GM19455 (cell line): ENCODE data around the gene GTF3A.

Experiments used
- ATAC-seq: cut with Tn5 transposase; IDR thresholded peaks from one replicate; pipeline ENCODE4 v1.9.1; 2021; ENCODE audit not compliant: unreplicated experiment

GTF3A gene

DNA sequence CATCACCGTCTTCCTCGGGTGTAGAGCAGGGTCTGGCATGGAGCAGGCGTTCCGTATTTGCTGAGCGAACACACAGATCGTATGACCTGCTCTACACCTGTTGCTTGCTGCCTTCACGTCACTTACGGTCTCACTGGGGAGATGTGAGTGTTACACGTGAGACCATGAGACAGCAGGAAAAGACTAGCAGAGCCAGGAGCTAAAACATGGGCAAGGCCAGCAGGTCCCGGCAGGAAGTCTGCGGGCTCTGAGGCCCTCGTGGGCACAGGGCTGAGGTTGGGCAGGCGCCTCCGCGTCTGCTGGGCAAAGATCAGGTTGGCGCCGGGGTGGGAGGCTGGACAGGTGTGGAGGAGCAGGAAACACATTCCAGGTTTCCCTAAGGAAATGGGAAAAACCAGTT lies 19.7 kb upstream of the GTF3A start:
- no peak for ATAC-seq

DNA sequence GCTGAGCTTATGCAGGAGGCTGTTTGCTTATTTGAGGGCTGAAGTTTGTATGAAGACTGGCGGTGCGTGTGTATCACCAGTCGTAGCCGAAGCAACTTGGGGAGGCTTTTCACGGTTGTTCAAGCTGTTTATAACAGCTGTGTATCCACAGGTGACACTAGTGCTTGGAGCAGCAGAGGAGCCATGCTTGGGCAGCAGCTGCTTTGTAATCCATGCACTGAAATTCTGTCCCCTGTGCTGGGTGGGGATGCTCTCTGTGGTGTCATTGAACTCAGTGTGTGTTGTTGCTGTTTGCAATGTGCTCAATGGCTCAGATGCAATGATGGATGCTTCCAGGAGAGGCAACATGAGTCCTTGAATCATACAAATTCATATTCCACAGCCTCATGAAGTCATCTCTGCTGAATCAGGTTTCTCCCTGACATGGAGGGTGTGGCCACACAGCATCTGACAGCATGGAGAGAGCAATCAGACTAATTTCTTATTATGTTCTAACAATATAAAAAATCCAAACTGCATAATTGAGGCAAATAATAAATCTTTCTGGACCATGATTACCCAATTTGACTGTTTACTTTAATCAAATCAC lies 18.8 kb upstream of the GTF3A start:
- ATAC-seq = no peak

DNA sequence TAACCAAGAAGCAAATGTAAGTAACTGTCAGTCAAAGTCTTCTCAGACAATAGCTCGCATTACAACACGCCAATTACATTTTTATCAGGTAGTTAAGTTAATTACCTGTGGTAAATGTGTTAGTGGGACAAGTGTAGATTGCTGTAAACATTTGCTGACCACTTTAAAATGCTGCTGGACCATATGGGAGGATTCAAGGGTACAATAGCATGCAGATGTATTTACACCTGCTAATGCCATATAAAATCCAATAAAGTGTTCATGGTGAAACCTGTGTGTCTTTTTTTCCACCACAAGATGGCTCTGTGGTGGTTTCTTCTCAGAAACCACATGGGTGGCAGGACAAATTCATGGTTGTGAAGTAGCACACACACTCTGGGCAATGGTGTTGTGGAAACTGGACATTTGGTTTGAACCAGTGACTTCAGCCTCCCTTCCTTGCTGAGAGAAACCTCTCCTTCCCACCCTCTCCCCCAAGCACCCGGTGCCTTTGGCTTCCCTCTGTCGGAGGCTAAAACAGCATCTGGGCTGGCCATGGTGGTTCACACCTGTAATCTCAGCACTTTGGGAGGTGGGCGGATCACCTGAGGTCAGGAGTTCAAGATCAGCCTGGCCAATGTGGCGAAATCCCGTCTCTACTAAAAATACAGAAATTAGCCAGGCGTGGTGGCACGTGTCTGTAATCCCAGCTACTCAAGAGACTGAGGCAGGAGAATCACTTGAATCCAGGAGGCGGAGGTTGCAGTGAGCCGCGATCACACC lies 18.1 kb upstream of the GTF3A start:
- ATAC-seq = no peak

DNA sequence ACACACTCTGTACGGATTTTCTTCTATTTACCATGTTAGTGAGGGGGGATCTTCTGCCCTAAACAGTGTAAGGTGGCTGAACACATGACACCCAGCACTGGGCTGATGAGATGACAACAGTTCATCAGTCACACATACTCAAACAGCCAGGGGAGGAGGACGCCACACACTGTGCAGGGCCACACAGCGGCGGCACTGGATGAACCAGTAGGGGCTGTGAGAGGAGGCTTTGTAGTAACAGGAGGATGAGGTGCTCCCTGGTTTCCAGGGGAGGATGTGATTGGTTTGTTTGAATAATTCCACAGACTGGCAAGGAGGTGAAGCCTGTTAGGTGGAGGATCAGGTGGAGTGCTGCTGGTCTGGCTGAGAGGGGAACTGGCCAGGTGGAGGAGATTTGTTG lies 16.3 kb upstream of the GTF3A start:
- ATAC-seq = no peak

DNA sequence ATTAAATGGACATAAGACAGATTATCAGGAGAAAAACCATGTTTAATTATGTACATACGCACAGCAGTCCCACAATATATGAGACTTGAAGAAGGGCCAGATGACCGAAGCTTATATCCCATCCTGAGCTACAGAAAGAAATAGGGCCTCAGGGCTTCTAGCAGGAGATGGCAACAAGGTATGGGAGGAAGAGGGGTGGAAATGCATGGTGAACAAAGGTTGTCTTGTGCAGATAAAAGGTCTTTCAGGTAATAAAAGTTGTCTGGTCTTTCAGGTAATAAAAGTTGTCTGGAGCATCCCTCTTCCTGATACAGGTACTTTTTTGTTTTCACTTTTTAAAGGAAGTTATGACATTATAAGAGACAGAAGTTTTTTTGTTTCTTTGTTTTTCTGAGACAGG lies 15.4 kb upstream of the GTF3A start:
- ATAC-seq = no peak

DNA sequence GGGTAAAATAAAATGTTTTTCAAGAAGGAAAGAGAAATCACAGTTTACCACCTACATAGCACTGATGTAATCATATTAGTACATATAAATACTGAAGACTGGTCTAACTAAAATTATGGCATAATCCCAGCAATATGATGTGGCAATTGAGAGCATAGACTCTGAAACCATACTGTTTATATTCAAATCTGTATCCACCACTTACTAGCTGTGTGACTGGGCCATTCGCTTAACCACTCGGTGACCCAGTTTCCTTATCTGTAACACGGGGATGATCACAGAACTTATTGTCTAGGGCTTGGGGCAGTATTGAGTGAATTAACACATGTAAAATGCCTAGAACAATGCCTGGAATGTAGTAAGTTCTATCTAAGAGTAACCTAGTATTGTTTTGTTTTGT lies 13.1 kb upstream of the GTF3A start:
- no peak for ATAC-seq

DNA sequence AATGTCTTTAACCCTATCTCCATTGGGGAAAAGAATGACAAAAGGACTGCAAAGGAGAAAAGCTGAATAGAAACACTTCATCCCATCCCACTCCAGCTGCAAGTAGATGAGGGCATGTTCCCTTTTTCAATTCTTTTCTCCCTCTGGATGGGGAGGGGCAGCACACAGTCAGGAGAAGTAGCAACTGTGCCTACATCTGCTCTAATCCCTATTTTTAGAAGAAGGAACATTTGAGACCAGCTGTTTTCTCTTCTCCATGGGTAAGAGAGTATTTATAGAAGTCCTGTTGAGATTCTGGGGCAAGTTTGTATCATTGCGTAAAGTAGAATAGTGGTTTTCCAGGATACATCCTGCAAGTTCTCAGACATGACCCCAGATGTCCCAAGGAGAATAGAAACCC lies 9.3 kb upstream of the GTF3A start:
- ATAC-seq = no peak

DNA sequence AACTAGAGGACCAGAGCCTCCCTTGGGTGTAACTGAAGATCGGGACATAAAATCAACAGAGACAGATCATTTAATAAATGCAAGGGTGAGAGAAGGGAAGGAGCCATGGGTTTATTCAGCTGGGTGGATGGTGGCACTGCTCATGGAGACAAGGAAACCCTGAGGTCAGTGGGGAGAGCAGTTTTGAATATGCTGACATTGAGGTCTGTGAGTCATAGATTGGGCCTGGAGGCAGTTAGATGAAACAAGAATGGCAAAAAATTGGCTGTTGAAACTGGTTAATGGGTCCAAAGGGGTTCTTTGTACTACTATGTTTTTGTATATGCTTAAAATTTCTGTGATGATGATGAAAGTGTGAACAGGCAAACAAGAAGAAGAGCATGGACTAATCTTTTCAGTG lies 5.1 kb upstream of the GTF3A start:
- ATAC-seq = no peak

DNA sequence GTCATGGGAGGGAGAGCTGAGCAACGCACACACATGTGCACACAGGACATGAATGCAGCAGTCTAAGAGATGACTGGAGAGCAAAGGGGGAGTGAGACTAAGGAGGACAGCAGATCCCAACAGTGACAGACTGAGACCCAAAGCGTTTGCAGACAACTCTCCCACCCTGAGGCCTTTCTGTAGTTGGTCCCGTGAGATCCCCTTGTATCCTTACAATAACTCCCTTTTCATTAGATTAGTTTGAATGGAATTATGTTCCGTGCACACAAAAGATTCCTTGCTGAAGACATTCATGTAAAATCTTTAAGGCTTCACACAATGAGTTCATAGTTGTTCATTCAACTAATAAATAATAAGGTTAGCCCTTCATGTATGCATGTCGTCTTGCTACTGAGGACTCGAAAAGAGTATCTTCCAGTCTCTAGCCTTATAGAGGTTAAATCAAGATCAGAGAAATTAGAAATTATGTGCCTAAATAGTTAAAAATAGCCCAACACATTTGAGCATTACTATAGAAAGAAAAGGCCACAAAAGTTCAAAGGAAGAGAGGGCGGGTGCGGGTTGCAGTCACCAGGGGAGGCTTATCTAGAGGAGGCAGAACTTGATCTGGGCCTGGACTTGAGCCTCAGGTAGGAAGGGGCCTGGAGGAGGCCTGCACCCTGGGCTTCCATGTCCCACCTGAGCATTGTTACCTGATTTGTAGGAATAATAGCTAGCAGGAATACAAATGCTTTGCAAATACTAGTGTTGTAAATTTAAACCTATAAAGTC lies 3.1 kb upstream of the GTF3A start:
- no peak for ATAC-seq

DNA sequence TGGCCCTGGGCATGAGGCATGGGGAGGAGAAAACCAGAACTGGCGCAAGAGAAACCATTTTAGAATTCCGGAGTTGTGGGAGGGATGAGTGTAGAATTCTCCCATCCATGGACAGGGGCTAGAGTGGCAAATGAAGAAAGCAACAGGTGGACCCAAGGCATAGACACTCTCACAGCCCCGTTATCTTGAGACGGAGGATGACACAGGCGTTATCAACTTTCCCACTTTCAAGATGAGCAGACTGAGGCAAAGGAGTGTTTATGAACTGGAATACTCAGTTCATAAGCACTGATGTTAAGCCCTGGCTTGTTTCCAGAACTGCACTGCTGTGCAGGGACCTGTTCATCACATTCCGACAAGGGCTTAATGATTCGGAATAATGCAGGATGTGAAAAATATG lies 1.1 kb upstream of the GTF3A start:
- ATAC-seq = no peak

DNA sequence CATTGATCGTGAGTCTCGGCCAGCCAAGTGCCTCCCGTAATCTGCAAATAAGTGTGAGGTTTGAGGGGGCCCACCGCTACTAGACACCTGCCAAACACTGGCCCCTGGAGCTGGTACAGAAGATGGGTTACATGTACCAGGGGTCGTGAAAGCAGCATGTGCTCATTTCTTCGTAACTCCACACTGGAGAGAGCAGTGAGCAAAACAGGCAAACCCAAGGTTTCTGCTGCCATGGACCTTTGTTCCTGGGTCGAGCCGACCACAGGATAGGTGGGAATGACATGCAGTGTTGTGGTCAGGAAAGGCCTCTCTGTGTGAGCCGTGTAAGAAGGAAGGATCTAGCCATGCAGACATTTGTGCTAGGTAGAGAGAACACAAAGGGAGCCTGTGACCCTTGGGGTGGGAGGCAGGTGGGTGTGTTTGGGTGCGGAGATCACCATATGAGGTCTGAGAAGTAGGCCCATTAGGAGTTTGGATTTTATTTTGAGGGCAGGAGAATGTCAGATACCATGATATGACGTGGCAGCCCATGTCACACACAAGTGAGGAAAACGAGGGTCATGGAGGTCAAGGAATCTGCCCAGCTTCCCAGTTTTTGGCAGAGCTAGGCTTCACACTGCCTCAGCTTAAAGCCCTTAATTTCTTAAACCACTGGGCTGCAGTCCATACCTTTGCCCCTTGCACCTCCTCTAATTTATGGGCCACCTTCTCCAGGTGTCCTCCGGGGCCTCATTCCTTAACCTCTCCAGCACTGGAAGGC lies 919 bp downstream of the GTF3A start:
- no peak for ATAC-seq

DNA sequence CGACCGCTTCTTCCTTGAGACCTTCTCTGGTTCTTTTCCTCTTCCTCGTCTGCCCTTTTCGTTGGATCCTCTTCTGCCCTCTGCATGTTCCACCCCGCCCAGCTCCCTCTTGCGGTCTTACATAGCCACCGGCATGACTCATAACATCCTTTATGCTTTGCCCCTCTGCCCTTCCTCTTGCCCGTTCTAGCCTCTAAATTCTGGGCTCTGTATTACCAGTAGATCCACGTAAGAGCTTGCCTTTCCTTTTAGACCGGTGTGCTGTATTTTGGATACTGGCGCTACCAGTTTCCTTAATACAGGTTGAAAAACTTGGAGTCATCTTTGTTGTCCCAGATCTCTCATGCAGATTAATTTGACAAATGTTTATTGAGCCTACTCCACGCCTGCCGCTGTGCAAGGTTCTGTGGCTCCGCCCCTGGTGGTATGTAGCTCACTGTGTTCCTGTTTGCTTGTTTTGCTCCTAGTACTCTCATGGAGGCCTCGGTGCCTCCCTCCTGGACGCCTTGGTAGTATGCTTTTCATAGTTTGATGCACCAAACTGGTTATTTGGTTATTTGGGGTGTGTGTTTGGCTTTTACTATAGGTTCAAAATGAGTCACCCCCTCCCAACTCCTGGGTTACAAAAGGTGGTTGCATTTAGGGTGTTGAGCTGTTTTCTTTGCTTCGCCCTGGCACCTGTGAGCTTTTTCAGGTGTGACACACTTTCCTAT lies 1.7 kb downstream of the GTF3A start:
- ATAC-seq = no peak

DNA sequence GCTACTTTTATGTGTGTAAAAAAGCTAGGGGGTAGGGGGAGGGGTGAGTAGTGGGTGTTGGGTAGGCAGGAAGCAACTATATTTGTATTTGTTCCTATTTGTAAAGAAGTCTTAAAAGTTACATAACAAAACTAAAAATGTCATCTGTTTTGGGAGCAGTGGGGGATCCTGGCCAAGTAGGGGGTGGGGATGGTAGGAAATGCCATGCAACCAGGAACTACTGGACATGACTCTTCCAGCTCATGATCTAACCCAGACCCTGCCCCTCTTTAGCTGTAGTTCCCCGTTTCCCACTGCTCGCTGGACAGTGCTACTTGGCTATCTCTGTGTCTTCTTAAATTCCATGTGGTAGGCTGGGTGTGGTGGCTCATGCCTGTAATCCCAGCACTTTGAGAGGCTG lies 3.2 kb downstream of the GTF3A start:
- no peak for ATAC-seq

DNA sequence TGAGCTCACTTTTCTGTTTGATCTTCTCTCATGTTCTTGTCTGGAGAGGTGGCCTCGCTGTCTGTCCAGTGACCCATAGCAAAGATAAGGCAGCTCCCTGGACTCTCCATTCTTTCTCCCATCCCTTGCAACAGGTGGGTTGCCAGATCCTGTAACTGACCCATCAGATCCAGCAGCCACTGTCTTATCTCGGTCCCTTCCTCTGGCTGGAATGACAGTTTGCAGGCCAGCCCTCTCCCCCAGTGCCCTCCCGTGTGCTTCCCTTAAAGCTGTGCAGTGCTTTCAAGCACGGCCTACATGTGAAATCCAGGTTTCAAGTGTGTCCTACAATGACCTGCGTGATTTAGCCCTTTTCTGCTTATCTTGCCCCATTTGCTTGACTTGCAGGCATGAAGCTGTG lies 3.7 kb downstream of the GTF3A start:
- no peak for ATAC-seq

DNA sequence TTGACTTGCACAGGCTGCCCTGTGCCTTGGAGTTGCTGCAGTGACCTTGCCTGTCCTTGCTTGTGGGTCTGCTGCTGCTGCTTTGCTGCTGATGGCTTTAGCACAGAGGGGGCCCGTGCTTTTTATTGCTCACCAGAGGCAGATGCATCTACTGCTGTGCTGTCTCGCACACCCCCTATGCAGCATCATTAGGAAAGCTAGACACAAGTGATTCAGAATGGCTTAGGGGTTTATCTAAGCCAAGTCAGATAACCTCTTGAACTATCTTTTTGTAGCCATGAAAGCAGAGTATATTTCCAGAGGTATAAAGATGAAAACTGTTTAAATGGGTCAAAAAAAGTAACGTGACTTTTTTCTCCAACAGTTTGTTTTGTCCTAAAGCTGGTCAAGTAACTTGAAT lies 7.8 kb downstream of the GTF3A start:
- no peak for ATAC-seq

DNA sequence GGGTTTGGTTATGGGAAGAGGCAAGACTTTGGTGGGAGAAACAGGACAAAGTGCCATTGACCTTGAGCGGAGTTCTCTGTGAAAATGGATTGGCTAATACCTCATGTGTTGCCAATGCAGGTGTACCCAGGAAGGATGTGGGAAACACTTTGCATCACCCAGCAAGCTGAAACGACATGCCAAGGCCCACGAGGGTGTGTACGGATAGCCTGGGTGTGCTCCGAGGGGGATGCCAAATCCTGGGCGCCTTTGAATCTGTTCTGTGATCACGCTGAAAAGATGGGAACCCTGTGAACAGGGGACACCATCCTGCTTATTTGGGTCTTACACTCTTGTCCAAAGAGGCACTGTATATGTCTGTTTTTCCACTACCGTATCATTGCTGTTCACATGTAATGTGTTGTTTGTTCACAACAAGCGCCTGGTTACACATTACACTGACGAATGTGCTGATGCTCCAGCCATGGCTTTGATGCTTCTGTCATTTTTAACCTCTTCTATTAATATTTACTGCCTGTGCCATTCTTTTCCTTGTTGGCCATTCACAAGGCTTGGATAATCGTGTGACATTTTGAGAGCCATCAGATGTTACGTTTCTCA lies 8.3 kb downstream of the GTF3A start:
- ATAC-seq = no peak

DNA sequence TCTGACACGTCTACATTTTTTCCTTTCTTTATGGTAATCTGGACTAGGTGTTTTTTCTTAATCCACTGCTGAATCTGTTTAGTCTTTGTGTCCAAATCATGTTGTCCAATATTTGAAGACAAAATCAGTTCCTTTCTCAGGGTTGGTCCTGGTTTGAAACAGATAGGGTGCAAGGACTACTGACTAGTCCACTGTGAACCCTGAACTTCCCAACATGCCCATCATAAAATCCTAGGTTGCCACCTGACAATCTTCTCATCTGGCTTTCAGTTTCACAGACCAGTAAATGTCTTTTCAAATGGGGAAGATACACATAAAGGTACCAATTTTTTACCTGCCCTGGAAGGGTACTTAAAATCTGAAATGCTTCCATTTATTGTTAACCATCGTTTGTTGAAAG lies 12.7 kb downstream of the GTF3A start:
- no peak for ATAC-seq

DNA sequence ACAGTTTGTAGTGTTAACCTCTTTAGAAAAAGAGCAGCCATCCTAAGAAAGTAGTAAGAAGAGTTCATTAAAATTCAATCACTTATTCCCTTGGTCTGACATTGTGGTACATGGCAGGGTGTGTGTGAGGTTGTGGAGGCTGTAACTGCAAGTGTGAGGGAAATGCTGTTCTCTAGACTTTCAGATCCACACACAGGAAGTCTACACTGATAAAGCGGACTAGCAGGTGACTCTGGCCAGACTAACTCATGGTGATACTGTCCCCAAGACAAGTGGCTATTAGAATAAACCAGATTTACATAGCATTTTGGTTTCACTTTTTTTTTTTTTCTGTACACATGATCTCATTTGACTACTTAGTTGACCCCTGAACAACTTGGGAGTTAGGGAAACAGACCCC lies 16.0 kb downstream of the GTF3A start:
- ATAC-seq = no peak

DNA sequence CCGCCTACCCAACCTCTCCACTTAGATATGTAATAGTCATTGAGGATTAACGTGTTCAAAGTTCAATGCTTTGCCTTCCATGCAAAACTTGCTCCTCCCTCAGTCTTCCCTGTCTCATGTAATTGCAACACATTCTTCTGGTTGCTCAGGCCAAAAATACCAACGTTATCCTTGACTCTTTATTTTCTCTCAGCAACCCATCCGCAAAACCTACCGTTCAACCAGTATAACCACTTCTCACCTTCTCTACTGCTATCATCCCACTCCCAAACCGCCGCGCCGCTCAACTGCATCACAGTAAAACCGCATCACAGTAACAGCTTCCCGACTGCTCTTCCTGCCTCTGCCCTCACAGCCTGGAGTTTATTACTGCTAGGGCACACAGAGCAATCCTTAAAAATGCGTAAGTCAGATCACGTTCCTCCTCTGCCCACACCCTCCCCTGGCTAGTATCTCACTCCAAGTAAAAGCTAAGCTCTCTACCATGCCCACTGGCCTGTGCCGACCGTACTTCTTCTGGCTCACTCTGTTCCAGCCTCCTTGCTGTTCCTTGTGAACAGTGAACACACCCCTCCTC lies 17.7 kb downstream of the GTF3A start:
- no peak for ATAC-seq

DNA sequence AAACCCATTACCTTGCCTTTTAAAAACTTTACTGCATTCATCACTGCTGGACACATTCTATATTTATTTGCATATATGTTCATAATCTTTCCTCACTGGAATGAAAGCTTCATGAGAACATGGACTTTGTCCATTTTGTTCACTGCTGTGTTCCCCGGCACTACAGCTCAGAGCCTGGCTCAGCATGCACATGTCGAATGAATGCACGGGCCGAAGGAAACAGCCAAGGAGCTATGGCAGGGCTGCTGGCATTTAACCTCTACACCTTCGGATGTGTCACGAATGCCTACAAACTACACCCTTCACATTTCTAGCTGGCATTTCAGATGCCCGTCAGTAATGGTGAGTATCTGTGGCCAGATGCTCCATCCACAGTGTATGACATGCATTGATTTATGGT lies 18.4 kb downstream of the GTF3A start:
- no peak for ATAC-seq
